Measurements from ENCODE around the gene FCRL3.

The FCRL3 gene

DNA sequence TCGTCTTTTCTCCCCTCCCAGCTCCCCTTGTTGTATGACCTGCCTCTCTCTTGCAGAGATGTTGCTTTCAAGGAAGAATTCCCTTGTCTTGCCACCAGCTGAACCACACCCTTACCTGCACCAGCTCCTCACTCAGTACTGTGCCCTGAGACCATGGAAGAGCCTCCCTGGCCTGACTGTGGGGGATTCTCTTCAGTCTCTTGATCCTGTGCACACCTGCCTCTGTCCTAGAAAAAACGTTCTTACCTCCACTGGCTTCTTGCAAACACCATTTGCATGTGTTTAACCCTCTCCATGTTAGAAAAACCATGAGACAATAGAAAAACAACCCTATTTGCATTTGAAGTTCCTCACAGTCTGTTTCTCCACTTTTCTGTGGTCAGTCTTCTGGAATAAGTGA is 59.4 kb downstream of the FCRL3 start:
- no peaks in the 10 kb centered on the region for H3K27me3 ChIP-seq
- no peak for DNase-seq

DNA sequence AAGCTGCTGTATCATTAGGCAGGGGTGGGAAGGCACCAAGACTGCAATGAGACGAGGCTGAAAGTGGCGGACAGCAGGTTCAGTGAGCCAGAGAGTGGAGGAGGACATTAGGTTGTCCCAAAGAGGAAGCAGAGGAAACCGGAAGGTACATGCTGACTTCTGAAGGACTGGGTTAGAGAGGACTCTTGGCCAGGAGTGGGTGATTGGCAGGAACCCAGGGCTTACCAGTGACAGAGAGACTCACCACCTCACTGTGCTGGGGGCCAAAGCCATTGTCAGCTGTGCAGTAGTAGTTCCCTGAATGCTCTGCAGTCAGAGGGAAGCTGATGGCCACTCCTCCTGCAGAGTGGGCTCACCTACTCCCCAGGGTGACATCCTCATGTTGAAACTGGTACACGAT is 60.8 kb downstream of the FCRL3 start:
- TF ChIP-seq, protein P1, sequence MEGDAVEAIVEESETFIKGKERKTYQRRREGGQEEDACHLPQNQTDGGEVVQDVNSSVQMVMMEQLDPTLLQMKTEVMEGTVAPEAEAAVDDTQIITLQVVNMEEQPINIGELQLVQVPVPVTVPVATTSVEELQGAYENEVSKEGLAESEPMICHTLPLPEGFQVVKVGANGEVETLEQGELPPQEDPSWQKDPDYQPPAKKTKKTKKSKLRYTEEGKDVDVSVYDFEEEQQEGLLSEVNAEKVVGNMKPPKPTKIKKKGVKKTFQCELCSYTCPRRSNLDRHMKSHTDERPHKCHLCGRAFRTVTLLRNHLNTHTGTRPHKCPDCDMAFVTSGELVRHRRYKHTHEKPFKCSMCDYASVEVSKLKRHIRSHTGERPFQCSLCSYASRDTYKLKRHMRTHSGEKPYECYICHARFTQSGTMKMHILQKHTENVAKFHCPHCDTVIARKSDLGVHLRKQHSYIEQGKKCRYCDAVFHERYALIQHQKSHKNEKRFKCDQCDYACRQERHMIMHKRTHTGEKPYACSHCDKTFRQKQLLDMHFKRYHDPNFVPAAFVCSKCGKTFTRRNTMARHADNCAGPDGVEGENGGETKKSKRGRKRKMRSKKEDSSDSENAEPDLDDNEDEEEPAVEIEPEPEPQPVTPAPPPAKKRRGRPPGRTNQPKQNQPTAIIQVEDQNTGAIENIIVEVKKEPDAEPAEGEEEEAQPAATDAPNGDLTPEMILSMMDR (IDR thresholded peaks at IDR 0.05; ENCODE audit: low read depth, low read length) = no peak
- Histone ChIP-seq H3K36me3 (no peaks in the 10 kb centered on the region), H3K4me3 (ENCODE audit: low read depth, low read length) (no peak overlapping the region), H3K27me3 (no peaks in the 10 kb centered on the region), H3K9me3 (no peaks in the 10 kb centered on the region), H3K4me1 (no peaks in the 10 kb centered on the region)
- DNase-seq = no peak

More for the DNA sequence above, 59.4 kb downstream of the FCRL3 start:
- Histone ChIP-seq H3K4me1 (no peaks in the 10 kb centered on the region), H3K4me3 (ENCODE audit: low read depth, low read length) (no peak overlapping the region), H3K9me3 (no peaks in the 10 kb centered on the region), H3K36me3 (no peaks in the 10 kb centered on the region)
- TF ChIP-seq, protein P1 (IDR thresholded peaks at IDR 0.05; ENCODE audit: low read depth, low read length) = no peak

DNA sequence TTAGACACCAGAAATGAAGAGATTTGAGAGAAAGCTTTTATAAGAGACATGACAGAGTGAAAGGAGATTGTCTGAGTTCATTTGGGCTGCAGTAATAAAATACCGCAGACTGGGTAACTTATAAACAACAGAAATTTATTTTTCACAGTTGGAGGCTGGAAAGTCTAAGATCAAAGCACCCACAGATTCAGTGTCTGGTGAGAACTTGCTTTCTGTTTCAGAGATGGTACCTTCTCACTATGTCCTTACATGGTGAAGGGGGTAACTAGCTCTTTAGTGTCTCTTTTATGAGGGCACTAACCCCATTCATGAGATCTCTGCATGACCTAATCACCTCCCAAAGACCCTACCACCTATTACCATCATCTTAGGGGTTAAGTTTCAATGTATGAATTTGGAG is 71.8 kb downstream of the FCRL3 start:
- TF ChIP-seq, protein P1 (IDR thresholded peaks at IDR 0.05; ENCODE audit: low read depth, low read length) = no peak
- Histone ChIP-seq H3K4me3 (ENCODE audit: low read depth, low read length) (no peak overlapping the region), H3K9me3 (no peaks in the 10 kb centered on the region), H3K36me3 (no peaks in the 10 kb centered on the region), H3K27me3 (no peaks in the 10 kb centered on the region), H3K4me1 (no peaks in the 10 kb centered on the region)
- no peak for DNase-seq
